GM10266 (cell line): ENCODE data around the gene LACC1.

Experiments used
- DNase-seq: peaks from one replicate; pipeline ENCODE4 v3.0.0; 2012; ENCODE audit errors: extremely low spot score
- CTCF ChIP-seq: IDR thresholded peaks from 2 replicates; pipeline ENCODE4 v1.5.1; 2012; ENCODE audit warnings: mild to moderate bottlenecking, low read depth; ENCODE audit not compliant: control insufficient read depth, insufficient read depth; ENCODE audit errors: missing control alignments

LACC1 gene

GRCh38 chr13:43929947-43930346 is 50.2 kb downstream of the LACC1 start:
- TF ChIP-seq CTCF: no peak
- no peak for DNase-seq

- no peak for TF ChIP-seq CTCF
- peak; percentile 38 for DNase-seq
Observed at GRCh38 chr13:43933378-43933777, 53.7 kb downstream of the LACC1 start.

- DNase-seq: no peak
- TF ChIP-seq CTCF: no peak
Observed at GRCh38 chr13:43934273-43934672, 54.6 kb downstream of the LACC1 start.

GRCh38 chr13:43935878-43936277 is 56.2 kb downstream of the LACC1 start:
- DNase-seq: no peak
- no peak for TF ChIP-seq CTCF

GRCh38 chr13:43936647-43937046 is 56.9 kb downstream of the LACC1 start:
- no peak for DNase-seq
- no peak for TF ChIP-seq CTCF

- no peak for TF ChIP-seq CTCF
- DNase-seq: no peak
Observed at GRCh38 chr13:43937839-43938238, 58.1 kb downstream of the LACC1 start.

- no peak for TF ChIP-seq CTCF
Observed at GRCh38 chr13:43938449-43938848, 58.7 kb downstream of the LACC1 start.

GRCh38 chr13:43939086-43939485 is 59.4 kb downstream of the LACC1 start:
- no peak for DNase-seq
- no peak for TF ChIP-seq CTCF

More at GRCh38 chr13:43938449-43938848, 58.7 kb downstream of the LACC1 start:
- DNase-seq: no peak
